HEK293 (cell line): ENCODE measurements around the gene TRMT1.
A peak's percentile ranks its signal among the peaks of the same experiment; 100 is the strongest.

Experiments used
- GLIS2 ChIP-seq: fragments of 450-650 bp; formaldehyde crosslinking; IDR thresholded peaks from 2 replicates; pipeline ENCODE4 v1.5.1; 2016; ENCODE audit warnings: missing biosample characterization, missing genetic modification characterization
- HOXA7 ChIP-seq: sonication (generic); formaldehyde crosslinking; IDR thresholded peaks from 2 replicates; pipeline ENCODE4 v1.8.1; 2022; ENCODE audit warnings: missing genetic modification reagents, borderline replicate concordance
- KLF1 ChIP-seq: fragments of 450-650 bp; formaldehyde crosslinking; IDR thresholded peaks from 2 replicates; pipeline ENCODE4 v1.5.1; 2016; ENCODE audit warnings: missing biosample characterization, missing genetic modification characterization
- KLF10 ChIP-seq: fragments of 450-650 bp; IDR thresholded peaks from 2 replicates; pipeline ENCODE4 v1.5.1; 2018; ENCODE audit warnings: missing biosample characterization, mild to moderate bottlenecking, missing genetic modification characterization
- KLF17 ChIP-seq: fragments of 450-650 bp; formaldehyde crosslinking; IDR thresholded peaks from 2 replicates; pipeline ENCODE4 v1.5.1; 2016; ENCODE audit warnings: missing biosample characterization, missing genetic modification characterization
- MEIS1 ChIP-seq: sonication (generic); formaldehyde crosslinking; IDR thresholded peaks from 2 replicates; pipeline ENCODE4 v1.8.1; 2022; ENCODE audit warnings: missing genetic modification reagents, mild to moderate bottlenecking, borderline replicate concordance
- MYNN ChIP-seq: fragments of 450-650 bp; formaldehyde crosslinking; IDR thresholded peaks from 2 replicates; pipeline ENCODE4 v1.5.1; 2016; ENCODE audit warnings: missing biosample characterization, missing genetic modification characterization, borderline replicate concordance
- OSR2 ChIP-seq: fragments of 450-650 bp; formaldehyde crosslinking; IDR thresholded peaks from 2 replicates; pipeline ENCODE4 v1.5.1; 2016; ENCODE audit warnings: missing biosample characterization, missing genetic modification characterization
- PRDM10 ChIP-seq: fragments of 450-650 bp; formaldehyde crosslinking; IDR thresholded peaks from 2 replicates; pipeline ENCODE4 v1.5.1; 2016; ENCODE audit warnings: missing biosample characterization, missing genetic modification characterization
- SP7 ChIP-seq: fragments of 450-650 bp; formaldehyde crosslinking; IDR thresholded peaks from 2 replicates; pipeline ENCODE4 v1.5.1; 2016; ENCODE audit warnings: missing biosample characterization, missing genetic modification characterization
- TRIM28 ChIP-seq: IDR thresholded peaks from 2 replicates; pipeline ENCODE4 v1.6.1; 2011; ENCODE audit warnings: low read length, control low read depth, borderline replicate concordance
- WT1 ChIP-seq: fragments of 450-650 bp; formaldehyde crosslinking; IDR thresholded peaks from 2 replicates; pipeline ENCODE4 v1.5.1; 2016; ENCODE audit warnings: missing biosample characterization, missing genetic modification characterization
- ZBTB1 ChIP-seq: fragments of 450-650 bp; formaldehyde crosslinking; IDR thresholded peaks from 2 replicates; pipeline ENCODE4 v1.5.1; 2016; ENCODE audit warnings: missing biosample characterization, missing genetic modification characterization
- ZNF138 ChIP-seq: fragments of 450-650 bp; formaldehyde crosslinking; IDR thresholded peaks from 2 replicates; pipeline ENCODE4 v1.5.1; 2016; ENCODE audit warnings: missing biosample characterization, missing genetic modification characterization, borderline replicate concordance
- ZNF148 ChIP-seq: fragments of 450-650 bp; formaldehyde crosslinking; IDR thresholded peaks from 2 replicates; pipeline ENCODE4 v1.5.0; 2017; ENCODE audit warnings: missing biosample characterization, missing genetic modification characterization, borderline replicate concordance
- ZNF24 ChIP-seq: fragments of 450-650 bp; formaldehyde crosslinking; IDR thresholded peaks from 2 replicates; pipeline ENCODE4 v1.5.1; 2016; ENCODE audit warnings: missing biosample characterization, missing genetic modification characterization
- ZNF302 ChIP-seq: fragments of 450-650 bp; formaldehyde crosslinking; IDR thresholded peaks from 2 replicates; pipeline ENCODE4 v1.5.1; 2016; ENCODE audit warnings: missing biosample characterization, missing genetic modification characterization, low read depth
- ZNF335 ChIP-seq: fragments of 450-650 bp; formaldehyde crosslinking; conservative IDR thresholded peaks from 2 replicates; pipeline ENCODE4 v1.5.1; 2016; ENCODE audit warnings: missing biosample characterization, missing genetic modification characterization
- ZNF366 ChIP-seq: fragments of 450-650 bp; formaldehyde crosslinking; conservative IDR thresholded peaks from 2 replicates; pipeline ENCODE4 v1.5.1; 2016; ENCODE audit warnings: missing biosample characterization, missing genetic modification characterization
- ZNF398 ChIP-seq: fragments of 450-650 bp; formaldehyde crosslinking; IDR thresholded peaks from 2 replicates; pipeline ENCODE4 v1.5.1; 2017; ENCODE audit warnings: missing biosample characterization, missing genetic modification characterization
- ZNF433 ChIP-seq: fragments of 450-650 bp; formaldehyde crosslinking; IDR thresholded peaks from 2 replicates; pipeline ENCODE4 v1.5.1; 2016; ENCODE audit warnings: missing biosample characterization, missing genetic modification characterization, low read depth
- ZNF473 ChIP-seq: fragments of 450-650 bp; formaldehyde crosslinking; IDR thresholded peaks from 2 replicates; pipeline ENCODE4 v1.5.1; 2017; ENCODE audit warnings: missing biosample characterization, missing genetic modification characterization
- ZNF48 ChIP-seq: fragments of 450-650 bp; formaldehyde crosslinking; IDR thresholded peaks from 2 replicates; pipeline ENCODE4 v1.5.1; 2016; ENCODE audit warnings: missing biosample characterization, missing genetic modification characterization
- ZNF514 ChIP-seq: fragments of 450-650 bp; formaldehyde crosslinking; IDR thresholded peaks from 2 replicates; pipeline ENCODE4 v1.5.1; 2016; ENCODE audit warnings: missing biosample characterization, missing genetic modification characterization
- ZNF585B ChIP-seq: fragments of 450-650 bp; formaldehyde crosslinking; IDR thresholded peaks from 2 replicates; pipeline ENCODE4 v1.5.1; 2016; ENCODE audit warnings: missing biosample characterization, missing genetic modification characterization
- ZNF596 ChIP-seq: fragments of 450-650 bp; IDR thresholded peaks from 2 replicates; pipeline ENCODE4 v1.5.0; 2018; ENCODE audit warnings: missing biosample characterization, mild to moderate bottlenecking, missing genetic modification characterization, moderate library complexity
- ZNF600 ChIP-seq: fragments of 450-650 bp; formaldehyde crosslinking; IDR thresholded peaks from 2 replicates; pipeline ENCODE4 v1.5.1; 2016; ENCODE audit warnings: missing biosample characterization, missing genetic modification characterization
- ZNF626 ChIP-seq: fragments of 450-650 bp; sonication (Bioruptor Pico); formaldehyde crosslinking; IDR thresholded peaks from 2 replicates; pipeline ENCODE4 v1.5.1; 2018; ENCODE audit warnings: missing biosample characterization, missing genetic modification characterization, inconsistent platforms
- ZNF639 ChIP-seq: fragments of 450-650 bp; formaldehyde crosslinking; IDR thresholded peaks from 2 replicates; pipeline ENCODE4 v1.5.1; 2016; ENCODE audit warnings: missing biosample characterization, missing genetic modification characterization
- ZSCAN5A ChIP-seq: fragments of 450-650 bp; formaldehyde crosslinking; IDR thresholded peaks from 2 replicates; pipeline ENCODE4 v1.5.1; 2016; ENCODE audit warnings: missing biosample characterization, missing genetic modification characterization

TRMT1 gene

GRCh38 chr19:13078897-13079541, 37.5 kb downstream of the TRMT1 start (continued):
- TF ChIP-seq GLIS2 (no peak), ZNF148 (tag by site-specific recombination) (no peak), ZNF596 (tag by site-specific recombination) (no peak), ZNF302 (tag by site-specific recombination) (no peak), MEIS1 (CRISPR knock-in tag) (no peak), ZNF473 (tag by site-specific recombination) (no peak), TRIM28 (no peak), ZNF398 (no peak), MYNN (tag by site-specific recombination) (no peak), WT1 (tag by site-specific recombination) (no peak), ZNF626 (tag by site-specific recombination) (no peak), ZNF514 (tag by site-specific recombination) (no peak), KLF17 (tag by site-specific recombination) (no peak), ZNF138 (no peak), ZNF24 (tag by site-specific recombination) (no peak), ZSCAN5A (tag by site-specific recombination) (no peak), ZBTB1 (tag by site-specific recombination) (no peak), ZNF366 (tag by site-specific recombination) (0 out of 2 replicates have a peak, but pooled peaks have one; percentile 16), ZNF48 (tag by site-specific recombination) (no peak), KLF10 (no peak), SP7 (tag by site-specific recombination) (no peak), ZNF585B (tag by site-specific recombination) (no peak), HOXA7 (CRISPR knock-in tag) (no peak), ZNF335 (peak; percentile 29; the same call in 1 of the 2 replicates), KLF1 (tag by site-specific recombination) (no peak), OSR2 (tag by site-specific recombination) (peak; percentile 6; the same call in 1 of the 2 replicates), PRDM10 (peak; percentile 40), ZNF639 (no peak), ZNF433 (tag by site-specific recombination) (no peak), ZNF600 (tag by site-specific recombination) (peak; percentile 83)
